Keratinocyte (primary cell): ENCODE measurements around the gene SEMA3C. TPM values are rescaled to one million over a fixed set of nuclear protein-coding genes. Genes with fewer than 3 reads are reported as not detected.

Experiments
- DNase-seq: peaks from one replicate; pipeline ENCODE4 v3.0.0-alpha.2; 2011; ENCODE audit warnings: low read depth, missing footprints, low spot score
- FAIRE-seq: peaks from 2 replicates; lab custom pipeline; 2011; peaks lifted over from hg19 to GRCh38; lab: Jason Lieb, UNC
- H2AFZ ChIP-seq: 2 replicates; pipeline ENCODE4 v1.6.0; 2012; ENCODE audit warnings: low read length, control low read depth, inconsistent platforms; ENCODE audit not compliant: control insufficient read depth
- H3K27ac ChIP-seq: 2 replicates; pipeline ENCODE4 v1.5.1; 2011; ENCODE audit warnings: low read length; ENCODE audit not compliant: control insufficient read depth, insufficient read depth
- H3K27me3 ChIP-seq: 3 replicates; pipeline ENCODE4 v1.6.0; 2011; ENCODE audit warnings: low read length; ENCODE audit not compliant: control insufficient read depth, insufficient read depth; ENCODE audit errors: extremely low read depth
- H3K36me3 ChIP-seq, 2 experiments: 2 replicates in 1 of 2; 3 replicates in 1 of 2; pipeline ENCODE4 v1.5.1; 2011; ENCODE audit warnings: low read length in 2 of 2, mild to moderate bottlenecking in 1 of 2; ENCODE audit not compliant: control insufficient read depth in 2 of 2, insufficient read depth in 2 of 2; ENCODE audit errors: extremely low read depth in 1 of 2
- H3K4me1 ChIP-seq: 3 replicates; pipeline ENCODE4 v1.5.1; 2011; ENCODE audit warnings: low read length; ENCODE audit not compliant: control insufficient read depth, insufficient read depth; ENCODE audit errors: extremely low read depth
- H3K4me2 ChIP-seq: 3 replicates; pipeline ENCODE4 v1.6.0; 2011; ENCODE audit warnings: low read depth, low read length; ENCODE audit not compliant: control insufficient read depth, insufficient read depth; ENCODE audit errors: extremely low read depth
- H3K4me3 ChIP-seq, 3 experiments: fragments of 200-600 bp in 1 of 3; sonication (generic) in 1 of 3; 2 replicates in 2 of 3; 3 replicates in 1 of 3; pipeline ENCODE4 v1.5.1; 2011 to 2016; ENCODE audit warnings: low read length in 3 of 3, mild to moderate bottlenecking in 3 of 3, control low read depth in 2 of 3, inconsistent platforms in 1 of 3, low read depth in 1 of 3, mixed read lengths in 1 of 3, mixed run types in 1 of 3, moderate library complexity in 1 of 3; ENCODE audit not compliant: control insufficient read depth in 2 of 3, insufficient read depth in 2 of 3; ENCODE audit errors: extremely low read depth in 1 of 3
- H3K79me2 ChIP-seq: 2 replicates; pipeline ENCODE4 v1.6.0; 2012; ENCODE audit warnings: low read length; ENCODE audit not compliant: control insufficient read depth, insufficient read depth
- H3K9ac ChIP-seq: 3 replicates; pipeline ENCODE4 v1.6.0; 2011; ENCODE audit warnings: low read length; ENCODE audit not compliant: control insufficient read depth, insufficient read depth; ENCODE audit errors: extremely low read depth
- H3K9me1 ChIP-seq: 3 replicates; pipeline ENCODE4 v1.6.0; 2011; ENCODE audit warnings: low read length; ENCODE audit not compliant: control insufficient read depth, insufficient read depth; ENCODE audit errors: extremely low read depth
- H3K9me3 ChIP-seq: 2 replicates; pipeline ENCODE4 v1.5.1; 2012; ENCODE audit warnings: low read depth, low read length; ENCODE audit not compliant: control insufficient read depth
- H4K20me1 ChIP-seq: 3 replicates; pipeline ENCODE4 v1.6.0; 2011; ENCODE audit warnings: low read length; ENCODE audit not compliant: control insufficient read depth, insufficient read depth; ENCODE audit errors: extremely low read depth
- EZH2 ChIP-seq: IDR thresholded peaks from one replicate; pipeline ENCODE4 v1.6.1; 2012; ENCODE audit warnings: inconsistent platforms, mild to moderate bottlenecking, low read length, moderate library complexity
- dilution Hi-C: fragments of 300-500 bp; cut with MboI; formaldehyde crosslinking; loops from one replicate; pipeline ENCODE4 v1.7.0; 2020; ENCODE audit warnings: low sequenced_read_pairs; ENCODE audit not compliant: extremely low pct_ligation_motif_present
- polyA plus RNA-seq, 5 experiments: library from polyadenylated mRNA; depleted of rRNA in 3 of 5; stranded (reverse) in 3 of 5; stranded (forward) in 1 of 5; unstranded in 1 of 5; fragments of >200 nt; gene quantifications; 1 replicate in 1 of 5; 2 replicates in 3 of 5; 3 replicates in 1 of 5; pipeline versions ENCODE4 v1.2.1 to v1.2.3, GENCODE V29; 2011 to 2012; ENCODE audit warnings: missing spikeins in 2 of 5, low read depth in 1 of 5, low replicate concordance in 1 of 5
- TF ChIP-seq, protein P1 (sequence below), 3 experiments: IDR thresholded peaks in 1 of 3; conservative IDR thresholded peaks in 1 of 3; optimal IDR thresholded peaks in 1 of 3; 2 replicates in 2 of 3; 3 replicates in 1 of 3; pipeline versions ENCODE3 to v1.5.1; 2011; ENCODE audit warnings: low read length in 3 of 3, mild to moderate bottlenecking in 3 of 3, moderate library complexity in 2 of 3, control low read depth in 1 of 3, inconsistent platforms in 1 of 3; ENCODE audit not compliant: insufficient read depth in 2 of 3; ENCODE audit errors: extremely low read depth in 1 of 3

SEMA3C gene
- polyA plus RNA-seq, 1 donor (not counting 4 experiments of a cell fraction or from before 2014, with no cell fraction given), result 142 TPM

DNA sequence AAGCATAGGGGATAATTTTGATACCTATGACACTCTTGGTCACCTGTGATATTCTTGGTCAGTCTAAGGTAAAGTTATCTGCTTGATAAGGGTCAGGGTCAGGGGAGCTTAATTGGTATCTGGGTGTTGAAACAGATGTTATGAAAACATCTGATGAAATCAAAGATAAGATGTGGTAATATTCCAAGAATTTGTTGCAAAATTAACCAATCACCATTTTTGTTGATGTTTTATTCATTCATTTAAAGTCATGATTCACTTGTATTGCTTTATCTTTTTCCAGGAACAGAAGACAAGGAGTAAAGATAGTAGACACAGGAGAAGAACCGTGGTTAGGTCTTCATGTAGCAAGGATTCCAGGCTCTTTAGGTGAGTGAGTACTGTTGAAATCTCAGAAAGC is 103.1 kb downstream of the SEMA3C start:
- Histone ChIP-seq H3K4me3 (no peak overlapping the region), H3K4me2 (no peak overlapping the region)

DNA sequence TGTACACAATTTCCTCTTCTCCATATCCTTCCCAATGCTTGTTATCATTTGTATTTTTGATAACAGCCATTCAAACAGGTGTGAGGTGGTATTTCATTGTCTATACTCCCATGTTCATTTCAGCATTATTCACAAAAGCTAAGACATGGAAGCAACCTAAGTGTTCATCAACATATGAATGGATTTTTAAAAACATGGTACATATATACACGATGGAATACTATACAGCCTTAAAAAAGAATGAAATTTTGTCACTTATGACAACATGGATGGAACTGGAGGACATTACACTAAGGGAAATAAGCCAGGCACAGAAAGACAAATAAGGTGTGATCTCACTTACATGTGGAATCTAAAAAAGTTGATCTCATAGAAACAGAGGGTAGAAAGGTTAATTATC is 109.3 kb downstream of the SEMA3C start:
- FAIRE-seq (no peak), DNase-seq (no peak)
- Histone ChIP-seq H3K9me3 (peaks cover 3% of the 10 kb centered on the region), H3K79me2 (no peaks in the 10 kb centered on the region), H3K36me3 (peaks cover 4 to 11% of the 10 kb centered on the region in 2 experiments), H3K9ac (no peak overlapping the region), H3K4me2 (no peak overlapping the region), H3K27ac (no peak overlapping the region), H3K4me3 (no peak overlapping the region), H2AFZ (no peak overlapping the region), H3K27me3 (no peaks in the 10 kb centered on the region), H4K20me1 (no peaks in the 10 kb centered on the region), H3K4me1 (peaks cover 14% of the 10 kb centered on the region), H3K9me1 (no peaks in the 10 kb centered on the region)
- dilution Hi-C loops, result no loop called here
- TF ChIP-seq, protein P1, sequence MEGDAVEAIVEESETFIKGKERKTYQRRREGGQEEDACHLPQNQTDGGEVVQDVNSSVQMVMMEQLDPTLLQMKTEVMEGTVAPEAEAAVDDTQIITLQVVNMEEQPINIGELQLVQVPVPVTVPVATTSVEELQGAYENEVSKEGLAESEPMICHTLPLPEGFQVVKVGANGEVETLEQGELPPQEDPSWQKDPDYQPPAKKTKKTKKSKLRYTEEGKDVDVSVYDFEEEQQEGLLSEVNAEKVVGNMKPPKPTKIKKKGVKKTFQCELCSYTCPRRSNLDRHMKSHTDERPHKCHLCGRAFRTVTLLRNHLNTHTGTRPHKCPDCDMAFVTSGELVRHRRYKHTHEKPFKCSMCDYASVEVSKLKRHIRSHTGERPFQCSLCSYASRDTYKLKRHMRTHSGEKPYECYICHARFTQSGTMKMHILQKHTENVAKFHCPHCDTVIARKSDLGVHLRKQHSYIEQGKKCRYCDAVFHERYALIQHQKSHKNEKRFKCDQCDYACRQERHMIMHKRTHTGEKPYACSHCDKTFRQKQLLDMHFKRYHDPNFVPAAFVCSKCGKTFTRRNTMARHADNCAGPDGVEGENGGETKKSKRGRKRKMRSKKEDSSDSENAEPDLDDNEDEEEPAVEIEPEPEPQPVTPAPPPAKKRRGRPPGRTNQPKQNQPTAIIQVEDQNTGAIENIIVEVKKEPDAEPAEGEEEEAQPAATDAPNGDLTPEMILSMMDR (optimal IDR thresholded peaks at IDR 0.05 in 1 of 3, IDR thresholded peaks at IDR 0.05 in 1 of 3, conservative IDR thresholded peaks at IDR 0.05 in 1 of 3; ENCODE audit: extremely low read depth in 1 of 3, insufficient read depth in 2 of 3, low read length in 3 of 3), result no peak
- no peak for TF ChIP-seq EZH2

More for the DNA sequence above, 103.1 kb downstream of the SEMA3C start:
- dilution Hi-C loops, result no loop called here
- TF ChIP-seq EZH2, result no peak
- TF ChIP-seq, protein P1 (optimal IDR thresholded peaks at IDR 0.05 in 1 of 3, IDR thresholded peaks at IDR 0.05 in 1 of 3, conservative IDR thresholded peaks at IDR 0.05 in 1 of 3; ENCODE audit: extremely low read depth in 1 of 3, insufficient read depth in 2 of 3, low read length in 3 of 3), result no peak
- Histone ChIP-seq H3K9ac (no peak overlapping the region), H3K27ac (no peak overlapping the region), H2AFZ (no peak overlapping the region), H4K20me1 (no peaks in the 10 kb centered on the region), H3K9me3 (no peaks in the 10 kb centered on the region), H3K36me3 (peaks cover 3 to 12% of the 10 kb centered on the region in 2 experiments), H3K79me2 (no peaks in the 10 kb centered on the region), H3K9me1 (no peaks in the 10 kb centered on the region), H3K4me1 (no peaks in the 10 kb centered on the region), H3K27me3 (no peaks in the 10 kb centered on the region)
- FAIRE-seq (no peak), DNase-seq (no peak)
